ENCODE results near the gene FAM161A. TPM values are rescaled to one million over a fixed set of nuclear protein-coding genes. Genes with fewer than 3 reads are reported as not detected.
A peak's percentile ranks its signal among the peaks of the same experiment; 100 is the strongest.
"Not testable (repeated sequence)": the region's sequence is repeated elsewhere in the genome, so short reads cannot be mapped to it uniquely, and the experiment has no call there.

The FAM161A gene
- total RNA-seq, 4 donors from 2014 or later: 1.4 to 3.9 (median 1.8) TPM

DNA sequence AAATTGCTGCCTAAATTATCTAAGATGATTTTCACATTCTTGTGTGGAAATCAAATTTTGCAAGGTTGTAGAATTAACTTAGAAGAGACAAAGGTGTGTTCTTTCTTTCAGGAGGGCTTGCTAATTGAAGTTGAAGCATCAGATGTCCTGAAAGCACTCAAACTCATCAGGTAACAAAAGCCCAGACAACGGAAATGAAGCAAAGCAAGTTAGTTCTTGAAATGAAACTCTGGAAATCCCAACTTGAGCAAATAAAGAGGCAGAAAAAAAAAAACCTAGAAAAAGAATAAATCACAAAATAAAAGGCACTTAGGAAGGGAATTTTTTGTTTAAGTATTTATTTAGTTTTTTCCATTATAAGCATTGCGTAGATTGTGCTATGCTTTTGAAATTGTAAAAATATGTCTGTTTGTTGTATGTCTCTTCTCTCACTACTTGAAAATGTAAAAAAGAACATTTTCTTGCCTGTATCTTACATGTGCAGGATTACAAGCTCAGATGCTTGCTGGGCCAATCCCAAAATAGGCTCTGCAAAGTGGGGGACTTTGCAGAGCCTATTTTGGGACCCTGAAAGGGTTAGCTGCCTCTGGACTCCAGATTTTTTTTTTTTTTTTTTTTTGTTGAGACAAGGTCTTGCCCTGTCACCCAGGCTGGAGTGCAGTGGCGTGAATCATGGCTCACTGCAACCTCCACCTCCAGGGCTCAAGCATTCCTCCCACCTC lies 46.7 kb downstream of the FAM161A start:
- ATAC-seq (ENCODE audit: low FRiP score) (no peak), DNase-seq (ENCODE audit: low spot score) (no peak)
- no peak for TF ChIP-seq CTCF (IDR thresholded peaks at IDR 0.05)

GRCh38 chr2:61802548-61802947 lies 51.3 kb downstream of the FAM161A start:
- no peak for ATAC-seq (ENCODE audit: low FRiP score)
- DNase-seq (ENCODE audit: low spot score): no peak
- no peak for TF ChIP-seq CTCF (IDR thresholded peaks at IDR 0.05)

- TF ChIP-seq CTCF (IDR thresholded peaks at IDR 0.05): no peak
- DNase-seq (ENCODE audit: low spot score) (no peak), ATAC-seq (ENCODE audit: low FRiP score) (no peak)
These were observed 54.8 kb downstream of the FAM161A start for GRCh38 chr2:61799099-61799498.

DNA sequence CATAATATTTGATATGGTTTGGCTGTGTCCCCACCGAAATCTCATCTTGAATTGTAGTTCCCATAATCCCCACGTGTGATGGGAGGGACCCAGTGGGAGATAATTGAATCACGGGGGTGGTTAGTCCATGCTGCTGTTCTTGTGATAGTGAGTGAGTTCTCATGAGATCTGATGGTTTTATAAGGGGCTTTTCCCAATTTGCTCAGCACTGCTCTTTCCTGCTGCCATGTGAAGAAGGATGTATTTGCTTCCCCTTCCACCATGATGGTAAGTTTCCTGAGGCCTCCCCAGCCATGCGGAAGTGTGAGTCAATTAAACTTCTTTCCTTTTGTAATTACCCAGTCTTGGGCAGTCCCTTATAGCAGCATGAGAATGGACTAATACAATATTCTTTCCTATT lies 56.4 kb downstream of the FAM161A start:
- not testable (repeated sequence) for DNase-seq (ENCODE audit: low spot score); ATAC-seq (ENCODE audit: low FRiP score)

GRCh38 chr2:61795408-61795807 lies 58.5 kb downstream of the FAM161A start:
- ATAC-seq (ENCODE audit: low FRiP score) (no peak), DNase-seq (ENCODE audit: low spot score) (no peak)
- TF ChIP-seq CTCF (IDR thresholded peaks at IDR 0.05): no peak

- TF ChIP-seq CTCF (IDR thresholded peaks at IDR 0.05): peak in 1 of 3 donors; percentile 46
- DNase-seq (ENCODE audit: low spot score) (no peak), ATAC-seq (ENCODE audit: low FRiP score) (no peak)
These were observed 60.4 kb downstream of the FAM161A start for GRCh38 chr2:61793389-61793836.

- TF ChIP-seq CTCF (IDR thresholded peaks at IDR 0.05): no peak
- ATAC-seq (ENCODE audit: low FRiP score) (no peak), DNase-seq (ENCODE audit: low spot score) (no peak)
These were observed 61.4 kb downstream of the FAM161A start for GRCh38 chr2:61792355-61792890.

Data from omental fat pad (tissue), 4 donors.